Suprapubic skin (tissue), 4 donors: Measurements from ENCODE around the gene TNFAIP8L1.

ENCODE experiments used
- CTCF ChIP-seq, 2 donors: fragments of 200-600 bp in 1 of 2; fragments of 450-650 bp in 1 of 2; sonication (generic) in 1 of 2; IDR thresholded peaks; one replicate each; pipeline ENCODE4 v1.5.1; 2016 to 2019; ENCODE audit warnings: antibody characterized with exemption in 2 of 2, mild to moderate bottlenecking in 1 of 2, moderate library complexity in 1 of 2
- EP300 ChIP-seq: sonication (generic); formaldehyde crosslinking; IDR thresholded peaks from one replicate; pipeline ENCODE4 v1.6.1; 2017; ENCODE audit warnings: antibody characterized with exemption
- POLR2AphosphoS5 ChIP-seq, 3 donors: sonication (generic); formaldehyde crosslinking; IDR thresholded peaks; one replicate each; pipeline ENCODE4 v1.6.1; 2017; ENCODE audit warnings: antibody characterized with exemption in 3 of 3

GRCh38 chr19:4695224-4695731 is 56.0 kb downstream of the TNFAIP8L1 start:
- TF ChIP-seq CTCF (IDR thresholded peaks at IDR 0.05) (no peak), POLR2AphosphoS5 (IDR thresholded peaks at IDR 0.05) (no peak), EP300 (no peak)
